Large intestine (tissue), 3 donors: ENCODE results near the gene F12. TPM values are rescaled to one million over a fixed set of nuclear protein-coding genes. Genes with fewer than 3 reads are reported as not detected.
A peak's percentile ranks its signal among the peaks of the same experiment; 100 is the strongest.

Experiments used
- DNase-seq, 2 donors: peaks; one replicate each; pipeline versions ENCODE4 v3.0.0 to v3.0.0-alpha.2; 2013
- H3K27ac ChIP-seq: one replicate; pipeline ENCODE4 v1.5.1; 2013; ENCODE audit warnings: low read length
- H3K27me3 ChIP-seq: 2 replicates; pipeline ENCODE4 v1.6.1; 2013; ENCODE audit warnings: low read length; ENCODE audit not compliant: control insufficient read depth, insufficient read depth
- H3K36me3 ChIP-seq: 2 replicates; pipeline ENCODE4 v1.6.1; 2013; ENCODE audit warnings: low read length; ENCODE audit not compliant: control insufficient read depth, insufficient read depth
- H3K4me1 ChIP-seq: one replicate; pipeline ENCODE4 v1.6.1; 2013; ENCODE audit warnings: low read length; ENCODE audit not compliant: control insufficient read depth, insufficient read depth
- H3K4me3 ChIP-seq: one replicate; pipeline ENCODE4 v1.5.1; 2013; ENCODE audit warnings: low read length
- H3K9me3 ChIP-seq: one replicate; pipeline ENCODE4 v1.6.1; 2013; ENCODE audit warnings: mild to moderate bottlenecking, low read depth, low read length, moderate library complexity; ENCODE audit not compliant: control insufficient read depth
- WGBS: methylation state at CpG from one replicate; pipeline ENCODE4 v1.1.5; 2013; ENCODE audit warnings: low lambda C conversion rate; ENCODE audit not compliant: insufficient coverage; 5-methylcytosine and 5-hydroxymethylcytosine counted together
- polyA plus RNA-seq: library from polyadenylated mRNA; unstranded; fragments of 120-200 nt; gene quantifications from one replicate; pipeline ENCODE4 v1.2.1, GENCODE V29; 2013

Gene F12
- polyA plus RNA-seq, 1 donor: 1.0 TPM

- Histone ChIP-seq H3K4me3 (peak overlapping the region; percentile 54), H3K27ac (no peak overlapping the region), H3K4me1 (peaks cover 15% of the 10 kb centered on the region), H3K36me3 (peaks cover 17% of the 10 kb centered on the region), H3K9me3 (peaks cover 3% of the 10 kb centered on the region), H3K27me3 (peaks cover 16% of the 10 kb centered on the region)
- no CpG with 5 or more reads among the region's 31 CpGs for WGBS
- peak in 1 of 2 donors; percentile 56 for DNase-seq
Observed at GRCh38 chr5:177453852-177454396, 44.6 kb upstream of the F12 start.

GRCh38 chr5:177452688-177453638 lies 43.6 kb upstream of the F12 start:
- H3K27me3 ChIP-seq: peaks cover 26% of the 10 kb centered on the region
- H3K4me1 ChIP-seq: peaks cover 15% of the 10 kb centered on the region
- H3K27ac ChIP-seq: no peak overlapping the region
- peaks cover 3% of the 10 kb centered on the region for H3K9me3 ChIP-seq
- WGBS: 100% methylated on average over 1 of the region's 17 CpGs
- no peak overlapping the region for H3K4me3 ChIP-seq
- DNase-seq: no peak
- H3K36me3 ChIP-seq: peaks cover 7% of the 10 kb centered on the region

DNA sequence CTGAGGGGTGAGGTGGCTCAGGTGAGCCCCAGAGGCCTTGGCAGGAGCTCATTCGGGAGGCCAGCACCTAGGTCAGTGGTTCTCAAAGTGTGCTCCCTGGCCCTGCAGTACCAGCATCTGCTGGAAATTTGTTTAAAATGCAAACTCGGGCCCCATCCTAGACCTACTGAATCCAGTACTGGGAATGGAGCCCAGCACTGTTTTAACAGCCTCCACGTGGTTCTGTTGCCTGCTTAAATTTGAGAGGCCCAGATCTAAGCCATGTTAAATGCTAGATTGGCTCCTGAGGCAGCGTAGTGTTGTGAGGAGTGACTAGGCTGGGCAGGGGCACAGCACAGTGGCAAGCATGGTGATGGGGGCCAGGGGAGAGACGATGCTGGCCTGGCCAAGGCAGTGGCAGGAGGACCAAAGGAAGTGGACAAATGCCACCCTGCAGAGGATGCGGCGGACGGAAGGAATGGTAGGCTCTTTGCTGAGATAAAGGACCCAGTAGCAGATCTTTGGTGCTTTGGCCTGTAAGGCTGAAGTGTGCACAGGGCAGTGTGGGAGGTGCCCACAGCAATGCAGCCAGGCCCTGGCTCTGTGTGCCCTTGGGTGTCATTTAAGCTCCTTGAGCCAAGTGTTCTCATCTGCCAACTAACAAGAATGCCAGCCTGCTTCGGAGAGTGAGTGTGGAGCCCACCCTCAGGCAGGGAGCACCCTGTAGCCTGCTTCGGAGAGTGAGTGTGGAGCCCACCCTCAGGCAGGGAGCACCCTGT lies 41.5 kb upstream of the F12 start:
- peaks cover 40% of the 10 kb centered on the region for H3K27me3 ChIP-seq
- H3K9me3 ChIP-seq: no peaks in the 10 kb centered on the region
- WGBS: no CpG with 5 or more reads among the region's 10 CpGs
- peaks cover 17% of the 10 kb centered on the region for H3K4me1 ChIP-seq
- no peaks in the 10 kb centered on the region for H3K36me3 ChIP-seq
- no peak for DNase-seq
- H3K27ac ChIP-seq: no peak overlapping the region
- no peak overlapping the region for H3K4me3 ChIP-seq

DNA sequence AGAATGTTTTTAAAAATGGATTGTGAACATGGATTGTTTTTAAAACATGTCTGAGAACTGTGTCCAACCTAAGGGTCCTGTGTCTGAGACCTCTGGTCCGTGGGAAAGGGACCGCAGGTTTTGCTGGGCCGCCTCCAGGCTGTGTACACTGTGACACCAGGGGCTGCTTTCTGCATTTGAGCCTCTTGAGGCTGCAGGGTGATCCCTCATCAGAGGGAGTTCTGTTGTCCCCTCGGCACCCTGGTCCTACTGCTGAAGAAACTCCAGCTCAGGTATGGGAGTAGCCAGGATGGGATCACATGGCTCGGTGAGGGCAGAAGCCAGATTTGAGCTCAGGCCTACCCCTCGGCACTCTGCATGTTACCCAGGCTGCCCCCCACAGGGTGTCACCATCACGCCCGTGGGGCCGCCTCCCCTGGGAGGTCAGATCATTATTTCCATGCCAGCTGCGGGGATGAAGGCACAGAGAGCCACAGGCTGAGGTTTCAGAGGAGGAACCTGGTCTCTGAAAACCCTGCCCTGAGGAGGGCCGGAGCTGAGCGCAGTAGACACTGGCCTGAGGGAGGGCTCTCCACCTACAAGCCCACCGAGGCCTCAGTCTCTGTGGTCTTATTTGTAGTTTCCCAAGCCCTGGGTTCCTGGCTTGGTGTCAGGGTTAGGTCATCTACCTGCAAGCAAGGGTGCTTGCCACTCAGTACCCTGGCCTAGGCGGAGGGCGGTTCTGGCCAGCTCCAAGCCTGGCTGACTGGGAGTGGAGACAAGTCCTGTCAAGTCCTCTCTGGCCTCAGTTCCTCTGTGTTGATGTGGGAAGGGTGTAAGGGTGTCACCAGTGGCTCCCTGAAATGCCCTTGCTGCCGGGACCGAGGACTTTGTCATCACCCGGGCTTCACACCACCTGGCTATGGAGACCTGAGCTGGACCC lies 40.0 kb upstream of the F12 start:
- H3K4me1 ChIP-seq: peaks cover 18% of the 10 kb centered on the region
- peaks cover 44% of the 10 kb centered on the region for H3K27me3 ChIP-seq
- H3K9me3 ChIP-seq: no peaks in the 10 kb centered on the region
- H3K36me3 ChIP-seq: no peaks in the 10 kb centered on the region
- H3K4me3 ChIP-seq: no peak overlapping the region
- no peak overlapping the region for H3K27ac ChIP-seq
- WGBS: no CpG with 5 or more reads among the region's 18 CpGs
- no peak for DNase-seq

GRCh38 chr5:177448244-177448950 lies 39.0 kb upstream of the F12 start:
- Histone ChIP-seq H3K36me3 (peaks cover 2% of the 10 kb centered on the region), H3K27ac (no peak overlapping the region), H3K27me3 (peaks cover 40% of the 10 kb centered on the region), H3K4me3 (no peak overlapping the region), H3K9me3 (no peaks in the 10 kb centered on the region), H3K4me1 (peaks cover 9% of the 10 kb centered on the region)
- WGBS: no CpG with 5 or more reads among the region's 6 CpGs
- DNase-seq: no peak

- peak in 1 of 2 donors; percentile 40 for DNase-seq
- H3K4me3 ChIP-seq: no peak overlapping the region
- WGBS: no CpG with 5 or more reads among the region's 23 CpGs
- peaks cover 9% of the 10 kb centered on the region for H3K4me1 ChIP-seq
- H3K27ac ChIP-seq: no peak overlapping the region
- no peaks in the 10 kb centered on the region for H3K9me3 ChIP-seq
- peaks cover 3% of the 10 kb centered on the region for H3K36me3 ChIP-seq
- peaks cover 37% of the 10 kb centered on the region for H3K27me3 ChIP-seq
Observed at GRCh38 chr5:177447611-177448243, 38.4 kb upstream of the F12 start.

- Histone ChIP-seq H3K9me3 (no peaks in the 10 kb centered on the region), H3K36me3 (peaks cover 9% of the 10 kb centered on the region), H3K27ac (no peak overlapping the region), H3K4me3 (no peak overlapping the region), H3K4me1 (peaks cover 9% of the 10 kb centered on the region), H3K27me3 (peaks cover 37% of the 10 kb centered on the region)
- DNase-seq: peak in 1 of 2 donors; percentile 46
- WGBS: no CpG with 5 or more reads among the region's 52 CpGs
Observed at GRCh38 chr5:177447066-177447610, 37.8 kb upstream of the F12 start.

- peak in 1 of 2 donors; percentile 75 for DNase-seq
- Histone ChIP-seq H3K4me1 (peaks cover 9% of the 10 kb centered on the region), H3K36me3 (peaks cover 9% of the 10 kb centered on the region), H3K27me3 (peaks cover 37% of the 10 kb centered on the region), H3K9me3 (no peaks in the 10 kb centered on the region), H3K27ac (no peak within 1 kb of the TSS), H3K4me3 (peak within 1 kb of the TSS; percentile 30)
- WGBS: no CpG with 5 or more reads among the region's 89 CpGs
Observed at GRCh38 chr5:177446200-177447065, 37.1 kb upstream of the F12 start, which contains the start of gene PRR7. Gene PRR7 (plus strand): TSS chr5:177446814. CDS start chr5:177455068, 8,254 bp downstream.
